ENCODE results near the gene XRCC4. TPM values are rescaled to one million over a fixed set of nuclear protein-coding genes. Genes with fewer than 3 reads are reported as not detected.

XRCC4 gene
- total and polyA plus RNA-seq, 11 donors: 3.3 to 50.5 (median 8.0) TPM

- intact Hi-C loops (cut with DNase I): no loop called here
- H3K4me3 ChIP-seq: no peak overlapping the region
- TF ChIP-seq POLR2A (IDR thresholded peaks at IDR 0.05) (no peak), CTCF (IDR thresholded peaks at IDR 0.05) (no peak)
- no peaks in the 10 kb centered on the region for H3K4me1 ChIP-seq
- no peak overlapping the region for H3K27ac ChIP-seq
- H3K9me3 ChIP-seq: peaks cover 0 to 12% (median 0%) of the 10 kb centered on the region in 12 donors
- WGBS, 4 donors: 47 to 87% (median 79%) methylated on average over 1 of the region's 1 CpG
- no peaks in the 10 kb centered on the region for H3K27me3 ChIP-seq
- no peak for ATAC-seq
- peaks cover 0 to 2% (median 0%) of the 10 kb centered on the region in 9 donors for H3K36me3 ChIP-seq
- no peak for DNase-seq
Measured at GRCh38 chr5:83118976-83119375, 41.6 kb downstream of the XRCC4 start.

GRCh38 chr5:83124593-83124992, 47.2 kb downstream of the XRCC4 start:
- peaks cover 0 to 3% (median 0%) of the 10 kb centered on the region in 12 donors for H3K4me1 ChIP-seq
- H3K27me3 ChIP-seq: no peaks in the 10 kb centered on the region
- intact Hi-C loops (cut with DNase I): no loop called here
- peaks cover 0 to 13% (median 0%) of the 10 kb centered on the region in 12 donors for H3K9me3 ChIP-seq
- ATAC-seq: no peak
- no peak overlapping the region for H3K4me3 ChIP-seq
- no peak for TF ChIP-seq CTCF (IDR thresholded peaks at IDR 0.05)
- no peak for TF ChIP-seq POLR2A (IDR thresholded peaks at IDR 0.05)
- H3K36me3 ChIP-seq: no peaks in the 10 kb centered on the region
- H3K27ac ChIP-seq: no peak overlapping the region
- no peak for DNase-seq
- 87 to 99% (median 96%) methylated on average over 1 of the region's 1 CpG for WGBS, 4 donors

- WGBS, 4 donors: 60 to 89% (median 79%) methylated on average over 7 of the region's 7 CpGs
- TF ChIP-seq CTCF (IDR thresholded peaks at IDR 0.05) (no peak), POLR2A (IDR thresholded peaks at IDR 0.05) (no peak)
- intact Hi-C loops (cut with DNase I): no loop called here
Measured at GRCh38 chr5:83125560-83125959, 48.2 kb downstream of the XRCC4 start.

GRCh38 chr5:83126501-83126900, 49.2 kb downstream of the XRCC4 start:
- ATAC-seq (peak in 2 of 4 donors; percentile 33 to 37), DNase-seq (no peak)
- intact Hi-C loops (cut with DNase I): no loop called here
- TF ChIP-seq CTCF (IDR thresholded peaks at IDR 0.05) (no peak), POLR2A (IDR thresholded peaks at IDR 0.05) (no peak)
- Histone ChIP-seq H3K4me3 (no peak overlapping the region), H3K36me3 (no peaks in the 10 kb centered on the region), H3K4me1 (peaks cover 0 to 3% (median 0%) of the 10 kb centered on the region in 12 donors), H3K9me3 (peaks cover 0 to 13% (median 0%) of the 10 kb centered on the region in 12 donors), H3K27ac (no peak overlapping the region), H3K27me3 (no peaks in the 10 kb centered on the region)
- WGBS, 4 donors: 22 to 74% (median 43%) methylated on average over 2 of the region's 2 CpGs

More at GRCh38 chr5:83125560-83125959, 48.2 kb downstream of the XRCC4 start:
- peaks cover 0 to 13% (median 0%) of the 10 kb centered on the region in 12 donors for H3K9me3 ChIP-seq
- no peak for DNase-seq
- no peaks in the 10 kb centered on the region for H3K36me3 ChIP-seq
- H3K27me3 ChIP-seq: no peaks in the 10 kb centered on the region
- ATAC-seq: no peak
- H3K4me1 ChIP-seq: peaks cover 0 to 3% (median 0%) of the 10 kb centered on the region in 12 donors
- H3K4me3 ChIP-seq: no peak overlapping the region
- no peak overlapping the region for H3K27ac ChIP-seq

All from heart left ventricle (tissue), 16 donors.